Retinal pigment epithelial cell (primary cell): ENCODE measurements around the gene MAP4K4.

Experiments
- DNase-seq: peaks from one replicate; pipeline ENCODE4 v3.0.0-alpha.2; 2010; ENCODE audit warnings: low read depth
- H3K4me3 ChIP-seq: 2 replicates; pipeline ENCODE4 v1.5.1; 2011; ENCODE audit warnings: mild to moderate bottlenecking, low read length, control low read depth, moderate library complexity
- TF ChIP-seq, protein P1 (sequence below): conservative IDR thresholded peaks from 2 replicates; pipeline ENCODE4 v1.5.1; 2011; ENCODE audit warnings: low read depth, low read length, control low read depth, inconsistent platforms

MAP4K4 gene

DNA sequence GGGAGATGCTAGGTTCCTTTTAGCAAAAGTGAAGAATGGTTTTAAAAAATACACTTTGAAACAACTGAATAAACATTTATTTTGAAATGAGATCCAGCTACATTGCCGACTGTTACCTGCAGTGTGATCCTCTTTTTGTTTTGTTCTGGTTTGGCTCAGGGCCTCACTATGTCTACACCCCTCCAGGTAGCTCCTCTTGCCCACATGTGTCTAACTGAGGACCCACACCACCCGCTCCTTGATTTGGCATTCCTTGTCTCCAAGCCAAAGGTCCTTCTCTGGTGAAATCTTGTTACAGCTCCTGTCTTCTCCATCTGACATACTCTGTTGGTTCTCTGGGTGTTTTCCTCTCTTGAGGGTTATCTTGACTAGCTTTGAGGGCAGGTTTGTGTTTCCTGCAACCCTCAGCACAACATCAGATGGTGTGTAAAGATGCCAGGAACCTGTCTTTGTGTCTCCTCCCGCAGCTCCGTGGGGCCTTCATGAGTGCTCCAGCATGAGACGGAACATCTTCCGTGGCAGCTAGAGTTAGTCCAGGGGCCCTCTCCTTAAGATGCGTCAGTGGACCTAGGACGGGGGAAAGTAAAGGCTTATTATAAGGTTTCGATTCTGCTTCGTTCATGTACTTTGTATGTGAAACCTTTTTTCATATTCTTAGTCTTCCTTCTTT lies 32.1 kb downstream of the MAP4K4 start:
- no peak overlapping the region for H3K4me3 ChIP-seq
- TF ChIP-seq, protein P1, sequence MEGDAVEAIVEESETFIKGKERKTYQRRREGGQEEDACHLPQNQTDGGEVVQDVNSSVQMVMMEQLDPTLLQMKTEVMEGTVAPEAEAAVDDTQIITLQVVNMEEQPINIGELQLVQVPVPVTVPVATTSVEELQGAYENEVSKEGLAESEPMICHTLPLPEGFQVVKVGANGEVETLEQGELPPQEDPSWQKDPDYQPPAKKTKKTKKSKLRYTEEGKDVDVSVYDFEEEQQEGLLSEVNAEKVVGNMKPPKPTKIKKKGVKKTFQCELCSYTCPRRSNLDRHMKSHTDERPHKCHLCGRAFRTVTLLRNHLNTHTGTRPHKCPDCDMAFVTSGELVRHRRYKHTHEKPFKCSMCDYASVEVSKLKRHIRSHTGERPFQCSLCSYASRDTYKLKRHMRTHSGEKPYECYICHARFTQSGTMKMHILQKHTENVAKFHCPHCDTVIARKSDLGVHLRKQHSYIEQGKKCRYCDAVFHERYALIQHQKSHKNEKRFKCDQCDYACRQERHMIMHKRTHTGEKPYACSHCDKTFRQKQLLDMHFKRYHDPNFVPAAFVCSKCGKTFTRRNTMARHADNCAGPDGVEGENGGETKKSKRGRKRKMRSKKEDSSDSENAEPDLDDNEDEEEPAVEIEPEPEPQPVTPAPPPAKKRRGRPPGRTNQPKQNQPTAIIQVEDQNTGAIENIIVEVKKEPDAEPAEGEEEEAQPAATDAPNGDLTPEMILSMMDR, result no peak
- DNase-seq, result no peak

- no peak overlapping the region for H3K4me3 ChIP-seq
- DNase-seq, result no peak
- TF ChIP-seq, protein P1, result no peak
Measured at GRCh38 chr2:101731221-101732054, 33.9 kb downstream of the MAP4K4 start.

DNA sequence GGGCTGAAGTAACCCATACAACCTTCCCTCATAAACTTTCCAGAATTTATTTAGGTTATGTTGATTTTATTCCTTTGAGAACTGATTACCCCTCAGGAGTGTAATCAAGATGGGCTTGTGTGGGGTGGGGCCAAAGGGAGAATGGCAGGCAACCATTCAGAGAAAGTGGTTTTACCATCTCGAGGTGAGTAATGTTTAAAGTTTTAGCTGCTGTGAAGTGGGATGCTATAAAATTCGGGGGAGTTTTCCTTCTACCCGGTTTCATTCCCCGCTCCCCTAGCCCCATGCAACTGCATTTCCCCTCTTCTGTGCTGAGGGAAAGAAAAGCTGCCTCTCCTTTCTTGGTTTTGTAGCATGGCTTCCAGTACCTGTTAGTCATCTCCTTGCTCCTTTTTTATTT lies 34.7 kb downstream of the MAP4K4 start:
- TF ChIP-seq, protein P1, result no peak
- no peak overlapping the region for H3K4me3 ChIP-seq
- no peak for DNase-seq

DNA sequence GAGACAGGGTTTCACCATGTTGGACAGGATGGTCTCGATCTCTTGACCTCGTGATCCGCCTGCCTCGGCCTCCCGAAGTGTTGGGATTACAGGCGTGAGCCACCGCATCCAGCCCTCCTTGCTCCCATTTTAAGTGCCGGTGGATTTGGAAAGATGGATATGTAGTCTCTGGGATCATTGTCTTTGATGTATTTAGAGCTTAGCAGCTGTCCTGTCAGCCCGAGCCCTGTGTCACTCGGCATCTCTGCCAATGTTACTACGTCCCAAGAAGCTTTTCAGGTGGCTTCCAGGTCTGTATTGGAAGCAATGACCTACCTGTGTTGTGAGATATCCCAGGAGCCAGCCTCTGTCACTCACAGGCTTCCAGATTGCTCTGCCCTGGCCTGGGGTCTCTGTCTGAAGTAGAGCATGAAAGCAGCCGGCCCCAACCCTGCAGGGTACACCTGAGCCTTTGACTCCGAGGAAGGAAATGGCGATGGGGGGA lies 35.3 kb downstream of the MAP4K4 start:
- TF ChIP-seq, protein P1, result no peak

DNA sequence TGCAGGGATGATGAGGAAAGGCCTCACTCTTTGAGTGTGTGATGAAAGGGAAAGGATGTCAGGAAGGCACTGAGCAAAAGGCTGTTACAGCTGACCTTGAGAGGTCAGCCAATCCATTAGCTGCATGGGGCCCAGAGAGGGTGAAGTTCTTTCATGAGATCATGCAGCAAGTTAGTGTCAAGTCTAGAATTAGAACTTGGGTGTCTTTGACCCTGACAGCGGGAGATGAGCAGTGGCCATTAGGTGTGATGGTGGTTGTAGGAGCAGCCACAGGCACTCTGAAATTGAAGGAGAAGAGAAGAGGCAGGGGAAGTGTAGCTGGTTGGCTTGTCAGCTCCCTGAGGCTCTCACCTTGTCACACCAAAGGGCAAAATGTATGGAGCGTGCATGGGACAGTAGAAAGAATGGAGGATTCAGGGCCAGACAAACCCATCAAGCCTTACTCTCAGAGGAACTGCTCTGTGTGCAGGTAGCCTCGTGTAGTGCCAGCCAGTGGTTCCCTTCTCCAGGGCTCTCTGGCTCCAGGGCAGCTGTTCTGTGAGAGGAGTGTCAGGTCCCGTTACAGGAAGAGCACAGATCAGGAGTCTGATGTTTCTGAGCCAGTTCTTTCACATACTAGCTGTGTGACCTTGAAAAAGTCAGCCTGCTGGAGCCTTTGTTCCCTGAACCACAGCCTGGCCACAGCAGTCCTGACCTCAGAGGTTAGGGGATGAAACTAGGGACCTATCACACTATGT lies 35.9 kb downstream of the MAP4K4 start:
- TF ChIP-seq, protein P1, result no peak
- H3K4me3 ChIP-seq, result no peak overlapping the region
- DNase-seq, result no peak

More for the DNA sequence above, 35.3 kb downstream of the MAP4K4 start:
- no peak overlapping the region for H3K4me3 ChIP-seq
- DNase-seq, result no peak

DNA sequence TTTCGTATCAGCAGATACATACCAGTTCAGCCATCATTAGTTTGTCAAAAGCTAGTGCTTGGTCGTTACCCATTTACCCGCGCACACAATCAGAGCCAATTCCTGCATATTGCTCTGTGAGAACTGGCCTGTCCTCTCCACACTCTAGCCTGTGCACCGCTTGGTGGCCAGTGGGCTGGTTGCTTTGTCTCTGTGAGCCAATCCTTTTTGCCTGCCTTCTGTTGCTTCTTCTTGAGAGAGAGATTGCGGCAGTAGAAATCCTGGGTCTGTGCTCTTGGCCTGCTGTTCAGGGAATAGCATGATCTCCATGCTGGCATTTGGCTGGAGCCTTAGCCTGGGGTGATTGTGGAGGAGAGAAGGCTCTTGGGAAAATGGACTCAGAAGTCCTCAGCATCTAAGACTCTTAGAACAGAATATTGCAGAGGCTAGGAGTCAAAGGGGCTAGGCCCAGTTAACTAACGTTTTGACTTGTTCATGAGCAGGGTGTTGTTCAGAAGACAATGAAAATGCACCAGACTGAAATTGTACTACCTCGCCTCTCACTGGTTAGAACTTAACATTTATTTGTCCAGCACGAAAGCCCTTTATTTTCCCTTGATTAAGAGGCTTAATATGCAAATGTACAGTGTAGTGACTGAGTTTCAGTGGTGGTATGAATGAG lies 37.1 kb downstream of the MAP4K4 start:
- no peak overlapping the region for H3K4me3 ChIP-seq
- TF ChIP-seq, protein P1, result no peak

More for the DNA sequence above, 37.1 kb downstream of the MAP4K4 start:
- no peak for DNase-seq
